Measurements from ENCODE around the gene GTPBP10.

DNA sequence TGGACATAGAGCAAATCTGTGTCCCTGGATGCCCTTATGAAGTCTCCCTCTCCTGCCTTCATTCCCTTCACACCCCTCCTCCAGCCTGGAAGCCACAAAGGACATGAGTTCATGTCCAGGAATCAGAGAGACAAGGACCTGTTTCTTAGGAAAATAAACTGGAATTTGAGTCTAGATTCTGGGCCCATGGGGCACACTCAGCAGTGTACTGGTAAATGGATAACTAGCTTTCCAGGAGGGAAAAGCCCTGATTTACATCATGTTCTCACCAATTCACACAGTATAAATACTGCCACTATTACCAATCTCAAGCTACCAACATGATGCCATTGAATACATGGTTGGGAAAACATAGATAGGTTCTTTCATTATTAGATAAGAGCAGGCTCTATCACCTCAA, 35.3 kb upstream of the GTPBP10 start:
- TF ChIP-seq, protein P1, sequence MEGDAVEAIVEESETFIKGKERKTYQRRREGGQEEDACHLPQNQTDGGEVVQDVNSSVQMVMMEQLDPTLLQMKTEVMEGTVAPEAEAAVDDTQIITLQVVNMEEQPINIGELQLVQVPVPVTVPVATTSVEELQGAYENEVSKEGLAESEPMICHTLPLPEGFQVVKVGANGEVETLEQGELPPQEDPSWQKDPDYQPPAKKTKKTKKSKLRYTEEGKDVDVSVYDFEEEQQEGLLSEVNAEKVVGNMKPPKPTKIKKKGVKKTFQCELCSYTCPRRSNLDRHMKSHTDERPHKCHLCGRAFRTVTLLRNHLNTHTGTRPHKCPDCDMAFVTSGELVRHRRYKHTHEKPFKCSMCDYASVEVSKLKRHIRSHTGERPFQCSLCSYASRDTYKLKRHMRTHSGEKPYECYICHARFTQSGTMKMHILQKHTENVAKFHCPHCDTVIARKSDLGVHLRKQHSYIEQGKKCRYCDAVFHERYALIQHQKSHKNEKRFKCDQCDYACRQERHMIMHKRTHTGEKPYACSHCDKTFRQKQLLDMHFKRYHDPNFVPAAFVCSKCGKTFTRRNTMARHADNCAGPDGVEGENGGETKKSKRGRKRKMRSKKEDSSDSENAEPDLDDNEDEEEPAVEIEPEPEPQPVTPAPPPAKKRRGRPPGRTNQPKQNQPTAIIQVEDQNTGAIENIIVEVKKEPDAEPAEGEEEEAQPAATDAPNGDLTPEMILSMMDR (IDR thresholded peaks at IDR 0.05; ENCODE audit: low read depth, low read length, poor library complexity, severe bottlenecking) = no peak
- TF ChIP-seq EZH2phosphoT487 (IDR thresholded peaks at IDR 0.05; ENCODE audit: borderline replicate concordance, low read length) = no peak

Measured in DOHH2 (cell line).